HG03432 (cell line): ENCODE results near the gene DDX54.
A peak's percentile ranks its signal among the peaks of the same experiment; 100 is the strongest.
"Not testable (repeated sequence)": the region's sequence is repeated elsewhere in the genome, so short reads cannot be mapped to it uniquely, and the experiment has no call there.

Experiments used
- ATAC-seq: cut with Tn5 transposase; IDR thresholded peaks from one replicate; pipeline ENCODE4 v1.9.1; 2021; ENCODE audit warnings: mild to moderate bottlenecking, moderate library complexity; ENCODE audit not compliant: unreplicated experiment

The DDX54 gene

GRCh38 chr12:113145720-113146551 lies 39.3 kb downstream of the DDX54 start:
- no peak for ATAC-seq

GRCh38 chr12:113144806-113145205 lies 40.5 kb downstream of the DDX54 start:
- no peak for ATAC-seq

GRCh38 chr12:113143959-113144358 lies 41.3 kb downstream of the DDX54 start:
- no peak for ATAC-seq

- ATAC-seq, result no peak
Observed at GRCh38 chr12:113142886-113143332, 42.4 kb downstream of the DDX54 start.

GRCh38 chr12:113142173-113142885 lies 42.9 kb downstream of the DDX54 start:
- no peak for ATAC-seq

GRCh38 chr12:113141716-113142115 lies 43.6 kb downstream of the DDX54 start:
- ATAC-seq, result not testable (repeated sequence)

- ATAC-seq, result no peak
Observed at GRCh38 chr12:113140706-113141105, 44.6 kb downstream of the DDX54 start.

GRCh38 chr12:113138826-113139225 lies 46.5 kb downstream of the DDX54 start:
- ATAC-seq, result no peak

GRCh38 chr12:113137861-113138783 lies 47.2 kb downstream of the DDX54 start:
- no peak for ATAC-seq

- ATAC-seq, result no peak
Observed at GRCh38 chr12:113136990-113137511, 48.2 kb downstream of the DDX54 start.

- no peak for ATAC-seq
Observed at GRCh38 chr12:113136128-113136989, 48.9 kb downstream of the DDX54 start.

GRCh38 chr12:113135178-113136127 lies 49.8 kb downstream of the DDX54 start, which contains the start of gene RASAL1:
Gene RASAL1, minus strand, starts transcription at chr12:113135761. Its CDS starts 299 bp downstream, at chr12:113135462.
- ATAC-seq, result no peak

- ATAC-seq, result no peak
Observed at GRCh38 chr12:113134521-113134951, 50.7 kb downstream of the DDX54 start.

GRCh38 chr12:113134071-113134470 lies 51.2 kb downstream of the DDX54 start:
- no peak for ATAC-seq

GRCh38 chr12:113133666-113134065 lies 51.6 kb downstream of the DDX54 start:
- no peak for ATAC-seq

- no peak for ATAC-seq
Observed at GRCh38 chr12:113133036-113133435, 52.2 kb downstream of the DDX54 start.

- no peak for ATAC-seq
Observed at GRCh38 chr12:113131556-113131955, 53.7 kb downstream of the DDX54 start.

GRCh38 chr12:113130457-113131135 lies 54.7 kb downstream of the DDX54 start:
- ATAC-seq, result peak; percentile 40
